ENCODE results near the gene LHX1.

Gene LHX1

GRCh38 chr17:36977568-36977967 is 40.3 kb downstream of the LHX1 start:
- no peaks in the 10 kb centered on the region for H3K9me3 ChIP-seq (ENCODE audit: insufficient read depth, low read depth, low read length)
- H3K4me2 ChIP-seq (ENCODE audit: low read depth, low read length, poor library complexity, severe bottlenecking): no peak overlapping the region
- peaks cover 6% of the 10 kb centered on the region; the same call in 1 of the 2 replicates for H3K36me3 ChIP-seq (ENCODE audit: insufficient read depth, low read length)
- H3K4me3 ChIP-seq (ENCODE audit: low read length, poor library complexity, severe bottlenecking): no peak overlapping the region
- H2AFZ ChIP-seq (ENCODE audit: low read length): no peak overlapping the region
- peaks cover 3% of the 10 kb centered on the region for H3K4me1 ChIP-seq (ENCODE audit: insufficient read depth, low read length, poor library complexity, severe bottlenecking)
- no peaks in the 10 kb centered on the region for H3K27me3 ChIP-seq (ENCODE audit: insufficient read depth, low read length, poor library complexity, severe bottlenecking)
- TF ChIP-seq EZH2phosphoT487 (IDR thresholded peaks at IDR 0.05; ENCODE audit: borderline replicate concordance) (no peak), CTCF (conservative IDR thresholded peaks at IDR 0.05; ENCODE audit: low read length) (no peak)
- no peak overlapping the region for H3K9ac ChIP-seq (ENCODE audit: low read depth, low read length, poor library complexity, severe bottlenecking)
- peaks cover 23% of the 10 kb centered on the region for H4K20me1 ChIP-seq (ENCODE audit: insufficient read depth, low read length, poor library complexity, severe bottlenecking)
- H3K9me2 ChIP-seq (replicated peaks; ENCODE audit: low read depth, low read length): no peaks in the 10 kb centered on the region
- H3K79me2 ChIP-seq (ENCODE audit: insufficient read depth, low read length): peaks cover 86% of the 10 kb centered on the region
- no peaks in the 10 kb centered on the region for H3F3A ChIP-seq (ENCODE audit: low read depth)

- Histone ChIP-seq H2AFZ (ENCODE audit: low read length) (no peak overlapping the region), H3K79me2 (ENCODE audit: insufficient read depth, low read length) (peaks cover 88% of the 10 kb centered on the region), H3K9me3 (ENCODE audit: insufficient read depth, low read depth, low read length) (no peaks in the 10 kb centered on the region)
These were observed 41.7 kb downstream of the LHX1 start for GRCh38 chr17:36978810-36979564.

GRCh38 chr17:36979565-36979941 is 42.3 kb downstream of the LHX1 start:
- Histone ChIP-seq H3K9me2 (replicated peaks; ENCODE audit: low read depth, low read length) (no peaks in the 10 kb centered on the region), H3K4me3 (ENCODE audit: low read length, poor library complexity, severe bottlenecking) (no peak overlapping the region), H3F3A (ENCODE audit: low read depth) (no peaks in the 10 kb centered on the region), H3K4me1 (ENCODE audit: insufficient read depth, low read length, poor library complexity, severe bottlenecking) (peaks cover 3% of the 10 kb centered on the region), H3K9me3 (ENCODE audit: insufficient read depth, low read depth, low read length) (no peaks in the 10 kb centered on the region), H3K36me3 (ENCODE audit: insufficient read depth, low read length) (peaks cover 8% of the 10 kb centered on the region; the same call in 1 of the 2 replicates), H3K4me2 (ENCODE audit: low read depth, low read length, poor library complexity, severe bottlenecking) (no peak overlapping the region), H3K9ac (ENCODE audit: low read depth, low read length, poor library complexity, severe bottlenecking) (no peak overlapping the region), H2AFZ (ENCODE audit: low read length) (no peak overlapping the region), H4K20me1 (ENCODE audit: insufficient read depth, low read length, poor library complexity, severe bottlenecking) (peaks cover 23% of the 10 kb centered on the region), H3K27me3 (ENCODE audit: insufficient read depth, low read length, poor library complexity, severe bottlenecking) (no peaks in the 10 kb centered on the region), H3K79me2 (ENCODE audit: insufficient read depth, low read length) (peaks cover 82% of the 10 kb centered on the region)
- TF ChIP-seq EZH2phosphoT487 (IDR thresholded peaks at IDR 0.05; ENCODE audit: borderline replicate concordance) (no peak), CTCF (conservative IDR thresholded peaks at IDR 0.05; ENCODE audit: low read length) (no peak)

More at GRCh38 chr17:36978810-36979564, 41.7 kb downstream of the LHX1 start:
- no peak overlapping the region for H3K9ac ChIP-seq (ENCODE audit: low read depth, low read length, poor library complexity, severe bottlenecking)
- H3K9me2 ChIP-seq (replicated peaks; ENCODE audit: low read depth, low read length): no peaks in the 10 kb centered on the region
- no peak overlapping the region for H3K4me3 ChIP-seq (ENCODE audit: low read length, poor library complexity, severe bottlenecking)
- H3K36me3 ChIP-seq (ENCODE audit: insufficient read depth, low read length): peaks cover 8% of the 10 kb centered on the region; the same call in 1 of the 2 replicates
- no peaks in the 10 kb centered on the region for H3F3A ChIP-seq (ENCODE audit: low read depth)
- no peaks in the 10 kb centered on the region for H3K27me3 ChIP-seq (ENCODE audit: insufficient read depth, low read length, poor library complexity, severe bottlenecking)
- TF ChIP-seq CTCF (conservative IDR thresholded peaks at IDR 0.05; ENCODE audit: low read length): no peak
- TF ChIP-seq EZH2phosphoT487 (IDR thresholded peaks at IDR 0.05; ENCODE audit: borderline replicate concordance): no peak
- peaks cover 23% of the 10 kb centered on the region for H4K20me1 ChIP-seq (ENCODE audit: insufficient read depth, low read length, poor library complexity, severe bottlenecking)
- no peak overlapping the region for H3K4me2 ChIP-seq (ENCODE audit: low read depth, low read length, poor library complexity, severe bottlenecking)
- peaks cover 3% of the 10 kb centered on the region for H3K4me1 ChIP-seq (ENCODE audit: insufficient read depth, low read length, poor library complexity, severe bottlenecking)

Data from Loucy (cell line).